HG03575 (cell line): ENCODE results near the gene EFCAB6.

Source experiments
- ATAC-seq: cut with Tn5 transposase; IDR thresholded peaks from one replicate; pipeline ENCODE4 v1.9.1; 2021; ENCODE audit not compliant: unreplicated experiment, insufficient number of reproducible peaks, low FRiP score; ENCODE audit errors: extremely low read depth

The EFCAB6 gene

DNA sequence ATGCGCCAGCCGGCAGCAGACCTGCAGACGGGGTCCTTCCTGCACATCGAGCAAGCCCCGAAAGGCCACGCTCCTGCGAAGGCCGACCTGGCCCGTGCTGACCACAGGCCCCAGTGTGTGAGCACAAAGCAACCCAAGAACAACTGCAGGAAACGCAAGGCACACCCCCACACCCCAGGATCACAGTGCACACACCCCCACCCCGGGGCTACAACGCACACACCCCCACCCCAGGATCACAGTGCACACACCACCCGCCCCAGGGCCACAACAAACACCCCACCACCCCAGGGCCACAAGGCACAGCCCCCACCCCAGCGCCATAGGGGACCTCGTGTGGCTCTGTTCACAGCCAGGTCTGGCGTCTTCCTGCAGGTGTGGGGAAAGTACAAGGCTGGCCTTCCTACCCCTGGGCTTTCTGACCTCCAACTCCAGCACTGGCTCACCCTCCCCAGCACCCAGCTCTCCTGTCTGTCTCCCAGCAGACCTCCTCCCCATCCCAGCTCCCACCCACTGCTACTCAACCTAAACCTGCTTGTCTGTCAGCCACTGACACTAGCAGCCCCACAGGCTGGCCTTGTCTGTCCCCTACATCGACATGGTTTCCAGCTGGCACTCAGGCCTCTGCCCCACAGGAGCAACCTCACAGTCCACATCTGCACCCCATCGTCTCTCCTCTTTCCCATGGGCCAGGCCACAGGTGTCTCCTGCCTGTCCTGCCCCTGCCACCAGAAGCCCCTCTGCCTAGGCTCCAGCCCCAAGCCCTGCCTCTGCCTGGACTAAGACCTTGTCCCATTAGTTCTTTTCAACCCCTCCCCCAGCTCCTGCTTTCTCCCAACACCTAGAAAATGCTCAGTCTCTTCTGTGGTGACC, 20.5 kb upstream of the EFCAB6 start:
- ATAC-seq: no peak

DNA sequence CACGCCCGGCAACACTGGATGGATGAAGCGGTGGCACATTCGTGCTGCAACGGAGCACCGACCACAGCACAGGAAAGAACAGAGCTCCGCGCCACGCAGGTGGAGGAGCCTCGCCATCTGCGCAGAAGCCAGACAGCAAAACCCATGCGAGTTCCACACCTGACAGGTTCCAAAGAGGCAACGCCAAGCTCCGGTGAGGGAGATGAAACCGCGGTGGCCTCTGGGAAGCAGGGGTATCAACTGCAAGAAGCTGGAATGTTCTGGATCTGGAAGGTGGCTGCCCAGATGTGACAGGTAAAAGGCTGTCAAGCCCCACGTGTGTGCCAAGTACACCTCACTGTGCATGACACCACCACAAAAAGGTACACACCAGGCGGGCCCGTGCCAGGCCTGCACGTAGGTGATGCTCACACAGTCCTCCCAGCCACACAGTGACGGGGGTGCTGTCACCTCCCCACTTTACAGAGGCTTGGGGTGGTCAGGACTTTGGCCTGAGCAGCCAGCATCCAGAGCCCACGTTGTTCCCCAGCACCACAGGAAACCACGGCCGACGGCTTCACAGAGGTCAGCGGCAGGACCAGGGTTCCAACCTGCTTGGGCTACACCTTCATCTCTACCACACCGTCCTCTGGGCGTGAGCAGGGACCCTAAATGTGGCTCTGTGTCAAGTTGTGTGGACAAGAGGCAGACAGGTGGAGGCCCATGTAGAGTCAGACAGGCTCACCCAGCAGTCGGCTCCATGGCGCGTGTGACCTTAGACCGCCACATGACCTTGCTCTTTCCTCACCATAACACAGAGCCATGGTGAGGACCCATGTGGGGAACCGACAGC, 19.7 kb upstream of the EFCAB6 start:
- no peak for ATAC-seq

DNA sequence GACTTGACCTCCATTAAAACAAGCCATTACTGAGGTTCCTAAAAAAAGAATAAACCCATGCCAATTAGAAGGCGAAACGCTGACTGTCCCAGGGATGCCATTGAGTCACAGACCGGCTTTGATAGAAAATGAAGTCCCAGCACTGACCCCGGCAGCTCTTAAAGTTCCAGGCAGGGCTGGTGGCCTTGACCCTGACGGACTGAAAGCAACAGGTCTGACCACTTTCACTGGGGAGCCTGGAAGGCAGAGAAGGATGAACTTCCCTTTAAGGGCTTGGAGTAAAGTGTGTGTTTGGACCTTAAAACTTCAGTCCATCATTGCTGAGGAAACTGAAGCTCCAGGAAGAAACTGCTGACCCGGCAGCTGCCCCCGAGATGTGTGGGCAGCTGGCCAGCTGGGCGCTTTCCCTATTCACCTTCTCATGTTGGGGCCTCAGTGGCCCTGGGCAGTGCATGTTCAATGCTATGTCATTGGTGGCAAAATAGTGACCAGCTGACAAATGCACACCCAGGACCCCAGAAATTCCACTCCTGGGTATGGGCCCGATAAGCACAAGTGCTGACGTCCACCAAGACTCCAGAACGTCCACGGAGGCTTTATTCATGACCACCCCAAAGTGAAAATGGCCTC, 18.9 kb upstream of the EFCAB6 start:
- no peak for ATAC-seq

DNA sequence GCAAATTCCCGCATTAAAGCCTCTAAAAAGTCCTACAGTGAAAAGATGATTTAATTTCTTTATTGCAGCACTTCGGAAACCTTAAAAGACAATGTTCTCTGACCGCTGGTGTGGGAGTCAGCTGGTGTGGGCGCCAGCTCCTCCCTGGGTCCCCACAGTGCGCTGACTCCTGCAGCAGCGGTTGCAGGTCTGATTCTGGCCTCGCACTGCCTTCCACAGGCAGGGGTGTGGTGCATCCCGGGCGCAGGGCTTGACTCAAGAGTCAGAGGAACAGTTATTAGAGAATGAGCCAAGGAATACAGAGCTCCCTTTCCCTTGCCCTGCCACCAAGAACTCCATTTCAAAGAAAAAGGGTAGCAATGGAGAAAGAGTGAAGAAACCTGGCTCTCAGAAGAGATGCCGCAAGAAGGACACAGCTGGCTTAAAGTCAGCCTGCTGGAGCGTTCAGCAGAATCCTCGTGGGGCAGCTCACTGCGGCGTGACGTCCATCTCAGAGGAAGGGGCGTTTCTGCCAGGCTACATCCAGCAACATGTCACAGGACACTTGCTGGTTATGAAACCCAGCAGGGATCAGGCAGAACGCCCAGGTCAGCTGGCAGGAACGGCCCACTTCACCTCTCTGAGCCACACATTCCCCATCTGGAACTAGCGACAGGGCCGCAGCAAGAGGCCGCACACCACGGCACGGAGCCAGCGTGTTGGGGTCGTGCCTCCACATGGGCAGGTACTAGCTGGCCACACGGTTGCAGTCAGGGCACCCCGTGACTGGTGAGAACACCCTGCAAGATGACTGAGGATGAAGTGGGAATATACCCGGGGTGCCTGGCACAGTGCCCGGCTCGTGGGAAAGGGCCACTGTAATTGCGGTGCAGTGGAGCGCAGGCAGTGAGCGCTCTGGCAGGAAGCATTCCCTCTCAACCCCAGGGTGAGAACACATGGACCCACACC, 18.1 kb upstream of the EFCAB6 start:
- ATAC-seq: no peak

DNA sequence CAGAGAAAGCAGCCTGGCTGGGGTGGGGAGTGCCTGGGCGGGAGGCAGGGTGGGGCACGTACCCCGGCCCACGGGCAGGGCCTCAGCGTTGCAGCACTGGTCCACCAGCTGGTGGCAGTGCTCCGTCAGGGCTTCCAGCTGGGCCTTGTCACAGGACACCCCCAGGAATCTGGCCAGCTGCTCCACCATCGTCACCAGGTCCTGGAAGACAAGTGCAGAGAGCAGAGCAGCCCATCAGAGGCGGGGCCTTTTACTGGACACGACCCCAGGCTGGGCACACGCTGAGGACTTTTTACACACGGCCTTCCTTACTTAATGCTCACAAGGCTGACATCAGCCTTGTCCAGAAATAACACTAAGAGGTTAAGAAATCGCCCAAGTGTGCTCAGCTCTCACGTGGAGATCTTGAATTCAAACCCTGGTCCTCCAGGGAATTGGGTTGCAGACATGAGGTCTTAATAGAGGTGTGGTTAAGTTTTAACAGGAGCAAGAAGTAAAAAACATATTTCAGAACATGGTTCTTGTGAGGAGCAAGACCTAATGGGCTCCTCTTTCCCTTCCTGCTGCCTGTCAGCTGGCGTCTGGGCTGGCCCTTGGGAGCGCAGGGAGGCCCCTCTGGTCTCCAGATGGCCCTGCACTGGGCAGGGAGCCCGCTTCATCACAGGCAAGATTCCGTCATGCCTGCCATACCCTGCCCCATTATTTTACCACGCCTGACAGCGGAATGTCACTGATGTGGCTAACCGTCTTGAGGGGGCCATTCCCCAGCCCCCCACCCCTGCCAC, 17.1 kb upstream of the EFCAB6 start:
- ATAC-seq: no peak

DNA sequence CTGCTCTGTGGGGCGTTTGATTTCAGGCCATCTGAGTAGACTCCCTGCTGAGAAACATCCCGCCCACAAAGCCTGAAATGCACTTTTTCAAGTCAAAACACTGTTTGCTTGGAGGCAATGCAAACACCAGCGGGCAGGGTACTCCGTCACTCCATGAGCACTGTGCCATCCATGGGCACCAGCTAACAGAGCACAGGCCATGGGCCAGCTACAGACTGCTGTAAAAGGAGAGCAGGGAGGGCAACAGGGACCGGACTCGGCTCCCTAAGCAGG, 16.6 kb upstream of the EFCAB6 start:
- no peak for ATAC-seq

DNA sequence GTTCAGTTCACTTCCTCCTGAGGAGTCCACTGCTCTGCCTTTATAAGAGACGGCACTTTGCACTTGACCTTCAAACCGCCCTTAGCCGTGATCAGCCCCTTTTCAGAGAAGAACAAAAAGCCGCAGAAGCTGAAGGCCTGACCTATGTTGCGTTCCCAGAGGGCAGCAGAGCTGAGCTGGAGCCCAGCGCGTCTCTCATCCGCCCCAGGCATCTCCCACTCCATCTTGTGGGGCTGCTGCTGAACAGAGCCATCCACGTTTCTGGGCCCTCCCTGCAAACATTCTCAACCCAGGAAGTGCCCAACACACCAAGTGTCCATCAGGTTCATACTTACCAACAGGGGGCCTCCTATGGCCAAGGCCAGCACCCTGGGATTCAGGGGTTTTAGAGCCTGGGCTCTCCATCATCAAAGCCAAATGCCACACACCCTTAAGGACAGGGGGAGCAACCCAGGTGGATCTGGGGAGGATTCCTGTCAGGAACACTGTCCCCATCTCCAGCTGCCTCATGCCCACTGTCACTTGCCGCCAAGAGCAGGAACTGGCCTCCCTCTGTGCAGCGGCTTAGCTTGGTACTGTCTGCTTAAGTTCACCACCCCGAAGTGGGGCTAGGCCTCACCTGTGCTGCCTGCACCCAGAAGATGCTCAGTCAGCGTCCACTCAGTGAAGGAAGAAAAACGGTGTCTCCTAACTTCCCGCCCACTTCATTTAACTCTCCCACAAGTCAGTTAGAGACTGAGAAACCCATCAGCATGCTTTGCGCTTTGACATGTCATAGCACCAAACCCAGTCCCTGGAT, 16.0 kb upstream of the EFCAB6 start:
- ATAC-seq: no peak

DNA sequence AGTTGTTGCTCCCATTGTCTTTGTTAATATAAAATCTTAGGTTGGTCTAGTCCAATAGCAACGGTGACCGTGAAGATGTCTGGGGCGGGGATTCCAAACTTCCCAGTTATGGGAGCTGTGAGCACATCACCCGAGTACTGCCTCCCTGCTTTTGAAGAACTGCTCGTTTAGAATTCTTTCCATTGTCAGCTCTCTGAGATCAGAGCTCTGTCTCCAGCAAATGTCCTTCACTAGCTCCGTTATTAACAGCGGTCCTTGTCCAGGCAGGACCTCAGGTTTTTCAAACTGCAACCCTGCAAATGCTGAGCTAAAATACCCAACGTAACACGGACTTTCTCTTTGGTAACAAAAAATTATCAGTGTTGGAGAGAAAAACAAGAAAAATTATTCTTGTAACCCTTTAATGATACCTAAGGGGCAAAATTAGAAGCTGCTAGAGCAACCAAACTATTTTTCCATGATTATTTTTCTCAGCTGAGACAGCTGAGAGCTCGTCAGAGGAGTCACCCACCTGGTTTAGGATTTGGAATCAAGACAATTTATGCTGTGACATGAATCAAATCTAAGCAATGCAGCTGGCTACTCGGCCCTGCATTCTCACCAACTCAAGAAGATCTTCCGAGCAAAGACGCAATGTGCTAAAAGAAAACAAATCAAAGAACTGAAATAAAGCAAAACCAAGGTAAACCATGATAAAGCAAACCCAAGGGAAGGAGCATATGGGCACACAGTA, 15.1 kb upstream of the EFCAB6 start:
- ATAC-seq: no peak

DNA sequence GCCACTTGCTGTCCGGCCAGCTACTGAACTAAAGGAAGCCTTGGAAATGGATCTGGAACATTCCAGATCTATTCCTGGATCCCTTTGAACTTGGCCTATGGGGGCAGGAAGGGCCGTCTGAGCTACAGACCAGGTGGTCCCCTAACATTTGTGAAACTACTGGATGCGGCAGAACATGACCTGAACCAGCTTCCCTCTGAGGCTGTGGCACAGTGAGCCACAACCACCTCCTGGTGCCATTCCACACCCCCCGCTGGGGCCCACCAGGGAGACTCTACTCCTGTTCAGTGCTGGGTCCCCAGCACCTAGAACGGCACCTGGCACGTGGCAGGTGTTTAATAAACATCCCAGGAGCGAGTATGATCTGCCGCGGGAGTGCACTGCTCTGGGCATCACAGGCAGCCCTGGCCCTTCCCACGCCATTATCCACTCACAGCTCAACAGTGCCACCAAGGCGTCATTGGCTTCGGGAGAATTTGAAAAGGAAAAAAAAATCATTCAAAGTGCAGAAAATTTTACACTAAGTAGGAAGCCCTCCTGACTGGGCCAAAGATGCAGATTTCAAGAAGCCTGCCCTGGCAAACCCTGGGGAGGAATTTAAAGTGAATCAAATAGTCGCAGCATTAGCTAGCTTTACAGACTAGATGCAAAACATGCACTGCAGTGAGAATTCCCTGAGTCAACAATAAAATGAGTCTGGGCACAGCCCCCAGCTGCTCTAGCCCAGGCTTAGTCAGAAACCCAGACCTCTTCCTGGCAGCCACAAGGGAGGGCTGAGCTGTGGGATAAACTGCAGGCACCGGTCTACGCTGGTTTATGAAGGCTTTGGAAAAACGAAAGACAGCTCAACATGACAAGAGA, 14.3 kb upstream of the EFCAB6 start:
- no peak for ATAC-seq

DNA sequence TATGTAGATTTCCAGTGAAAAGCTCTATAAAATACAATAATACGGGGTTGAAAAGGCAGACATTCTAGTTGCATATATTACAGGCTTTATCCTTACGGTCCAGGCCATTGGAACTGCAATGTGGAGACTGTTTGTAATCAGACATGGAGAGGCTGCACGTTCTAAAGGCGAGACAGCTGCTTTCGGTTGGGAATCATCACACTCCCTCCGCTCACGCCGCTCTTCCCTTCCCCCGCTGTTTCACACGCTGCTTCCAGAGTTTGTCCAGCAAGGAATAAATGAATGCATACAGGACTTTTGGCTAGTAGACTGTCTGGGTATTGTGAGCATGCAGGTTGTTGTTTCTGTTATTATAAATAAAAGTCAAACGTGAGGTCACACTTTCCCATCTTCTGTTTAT, 13.5 kb upstream of the EFCAB6 start:
- ATAC-seq: no peak

DNA sequence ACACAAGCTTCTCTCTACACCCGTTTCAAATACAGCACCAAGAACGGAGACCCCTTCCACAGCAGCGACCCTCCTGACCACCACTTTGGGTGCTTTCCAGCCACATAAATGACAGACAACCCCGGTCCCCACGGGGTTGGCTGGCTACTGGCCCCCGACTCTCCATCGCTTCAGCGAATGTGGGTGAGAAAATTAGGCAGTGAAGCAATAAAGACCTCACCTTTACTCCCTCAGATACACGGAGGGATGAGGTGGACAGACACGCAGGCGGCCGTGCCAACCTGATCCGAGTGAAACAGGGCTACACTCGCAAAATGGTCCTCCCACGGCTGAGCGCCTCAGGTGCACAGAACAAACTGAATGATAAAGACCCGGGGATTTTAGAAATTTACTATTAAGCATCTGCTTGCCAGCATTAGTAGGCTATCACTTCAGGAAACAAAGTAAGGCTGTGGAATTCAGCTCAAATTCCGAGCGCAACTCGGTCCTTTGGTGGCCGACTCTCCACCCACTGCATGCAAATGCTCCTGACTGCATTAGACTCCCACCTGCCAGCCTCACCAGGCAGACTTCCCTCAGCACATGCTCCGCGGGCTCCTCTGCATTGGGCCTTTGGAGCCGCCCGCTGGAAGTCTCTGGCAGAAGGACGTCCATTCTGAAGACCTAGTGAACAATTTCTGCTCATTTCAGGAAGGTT, 12.8 kb upstream of the EFCAB6 start:
- ATAC-seq: no peak

DNA sequence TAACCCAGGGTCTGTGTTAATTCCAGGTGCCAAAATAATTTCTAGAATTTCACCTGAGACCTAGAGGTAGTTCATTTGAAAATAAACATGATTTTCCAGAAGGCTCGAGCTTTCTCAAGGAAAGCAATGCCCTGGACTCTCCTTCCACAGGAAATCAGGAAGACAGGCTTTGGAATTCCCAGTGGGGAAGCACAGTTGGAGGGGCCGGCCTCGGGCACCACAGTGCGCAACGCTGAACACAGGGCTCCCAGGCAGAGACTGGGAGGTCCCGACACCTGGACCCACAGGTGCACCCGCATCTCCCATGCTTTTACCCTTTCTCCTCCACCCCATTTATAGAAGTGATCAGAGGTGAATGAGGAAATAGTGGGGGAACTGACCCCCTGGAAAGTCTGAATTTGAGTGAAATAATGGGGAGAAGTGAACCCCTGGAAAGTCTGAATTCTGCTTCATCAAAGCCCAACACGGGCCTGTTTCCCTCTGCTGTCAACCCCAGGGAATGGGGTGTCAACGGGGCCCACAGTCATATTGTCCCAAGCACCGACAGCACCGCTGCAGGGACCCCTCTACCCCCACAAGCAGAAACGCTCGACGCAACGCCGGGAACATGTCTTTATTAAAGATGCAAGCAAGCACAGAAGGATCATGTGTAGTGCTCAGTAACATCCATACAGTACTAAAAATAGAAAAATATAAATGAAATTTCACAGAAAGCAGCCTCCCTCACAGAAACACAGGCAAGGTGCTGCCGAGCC, 12.0 kb upstream of the EFCAB6 start:
- ATAC-seq: no peak

DNA sequence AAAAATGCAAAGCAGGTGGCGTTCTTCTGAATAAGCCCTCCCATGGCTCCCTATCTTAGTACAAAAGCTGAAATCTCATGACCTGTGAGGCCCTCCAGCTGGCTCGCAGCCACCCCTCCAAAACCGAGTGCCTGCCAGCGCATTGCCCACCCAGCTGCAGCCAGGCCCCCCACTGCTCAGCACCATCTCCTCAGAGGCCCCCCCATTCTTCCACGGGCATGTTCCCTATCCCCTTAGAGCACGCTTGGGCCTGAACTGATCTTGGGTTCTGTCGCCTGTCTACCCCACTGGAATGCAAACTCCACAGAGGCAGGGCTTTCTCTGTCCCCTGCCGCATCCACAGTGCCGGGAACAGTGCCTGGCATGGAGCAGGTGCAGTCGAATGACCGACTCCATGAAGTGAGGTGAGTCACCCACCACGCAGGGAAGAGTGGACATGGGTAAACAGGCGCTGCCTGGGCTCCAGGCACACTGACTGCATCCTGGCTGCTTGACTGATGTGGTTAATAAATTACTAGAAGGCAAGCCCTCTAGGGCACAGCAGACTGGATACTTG, 11.3 kb upstream of the EFCAB6 start:
- ATAC-seq: no peak

DNA sequence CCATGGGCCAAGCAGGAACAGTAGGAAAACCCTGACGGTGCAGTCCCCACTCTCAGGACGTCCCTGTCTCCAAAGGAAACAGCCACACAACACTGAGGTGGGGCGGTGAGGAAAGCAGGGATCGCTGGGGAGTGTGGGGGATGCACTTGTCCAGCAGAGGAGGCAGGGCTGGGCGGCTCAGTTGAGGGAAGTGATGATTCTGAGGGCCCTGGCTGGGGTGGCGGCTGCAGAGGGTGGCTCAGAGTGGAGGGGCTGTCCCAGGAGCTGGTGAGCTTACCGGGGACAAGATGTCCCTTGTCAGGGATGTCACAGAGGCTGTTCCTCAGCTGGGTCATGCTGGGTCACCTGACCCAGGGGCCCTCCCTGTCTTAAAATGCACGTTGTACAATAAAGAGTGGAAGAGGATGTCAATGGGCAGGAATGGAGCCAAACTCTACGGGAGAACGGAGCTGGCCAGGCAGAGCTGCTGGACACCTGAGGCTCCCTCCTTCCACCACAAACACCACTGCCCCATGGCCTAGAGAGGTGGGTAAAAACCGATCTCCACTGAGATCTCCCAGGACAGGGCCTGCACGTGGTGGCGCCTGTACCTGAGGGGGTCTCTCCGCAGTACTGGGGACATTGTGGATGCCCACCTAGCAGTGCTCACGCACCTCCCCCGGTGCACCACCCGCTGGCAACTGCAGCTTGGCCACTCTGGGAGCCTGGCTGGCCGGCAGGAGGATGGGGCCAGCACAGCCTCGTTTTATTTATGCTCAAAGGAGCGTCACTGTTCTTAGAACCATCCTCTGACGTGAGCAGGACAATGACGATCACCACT, 9.7 kb upstream of the EFCAB6 start:
- no peak for ATAC-seq
